ENCODE data around the gene TRPM6.
"Not testable (repeated sequence)": the region's sequence is repeated elsewhere in the genome, so short reads cannot be mapped to it uniquely, and the experiment has no call there.

Gene TRPM6, protein sequence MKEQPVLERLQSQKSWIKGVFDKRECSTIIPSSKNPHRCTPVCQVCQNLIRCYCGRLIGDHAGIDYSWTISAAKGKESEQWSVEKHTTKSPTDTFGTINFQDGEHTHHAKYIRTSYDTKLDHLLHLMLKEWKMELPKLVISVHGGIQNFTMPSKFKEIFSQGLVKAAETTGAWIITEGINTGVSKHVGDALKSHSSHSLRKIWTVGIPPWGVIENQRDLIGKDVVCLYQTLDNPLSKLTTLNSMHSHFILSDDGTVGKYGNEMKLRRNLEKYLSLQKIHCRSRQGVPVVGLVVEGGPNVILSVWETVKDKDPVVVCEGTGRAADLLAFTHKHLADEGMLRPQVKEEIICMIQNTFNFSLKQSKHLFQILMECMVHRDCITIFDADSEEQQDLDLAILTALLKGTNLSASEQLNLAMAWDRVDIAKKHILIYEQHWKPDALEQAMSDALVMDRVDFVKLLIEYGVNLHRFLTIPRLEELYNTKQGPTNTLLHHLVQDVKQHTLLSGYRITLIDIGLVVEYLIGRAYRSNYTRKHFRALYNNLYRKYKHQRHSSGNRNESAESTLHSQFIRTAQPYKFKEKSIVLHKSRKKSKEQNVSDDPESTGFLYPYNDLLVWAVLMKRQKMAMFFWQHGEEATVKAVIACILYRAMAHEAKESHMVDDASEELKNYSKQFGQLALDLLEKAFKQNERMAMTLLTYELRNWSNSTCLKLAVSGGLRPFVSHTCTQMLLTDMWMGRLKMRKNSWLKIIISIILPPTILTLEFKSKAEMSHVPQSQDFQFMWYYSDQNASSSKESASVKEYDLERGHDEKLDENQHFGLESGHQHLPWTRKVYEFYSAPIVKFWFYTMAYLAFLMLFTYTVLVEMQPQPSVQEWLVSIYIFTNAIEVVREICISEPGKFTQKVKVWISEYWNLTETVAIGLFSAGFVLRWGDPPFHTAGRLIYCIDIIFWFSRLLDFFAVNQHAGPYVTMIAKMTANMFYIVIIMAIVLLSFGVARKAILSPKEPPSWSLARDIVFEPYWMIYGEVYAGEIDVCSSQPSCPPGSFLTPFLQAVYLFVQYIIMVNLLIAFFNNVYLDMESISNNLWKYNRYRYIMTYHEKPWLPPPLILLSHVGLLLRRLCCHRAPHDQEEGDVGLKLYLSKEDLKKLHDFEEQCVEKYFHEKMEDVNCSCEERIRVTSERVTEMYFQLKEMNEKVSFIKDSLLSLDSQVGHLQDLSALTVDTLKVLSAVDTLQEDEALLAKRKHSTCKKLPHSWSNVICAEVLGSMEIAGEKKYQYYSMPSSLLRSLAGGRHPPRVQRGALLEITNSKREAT (N-terminal part only)

DNA sequence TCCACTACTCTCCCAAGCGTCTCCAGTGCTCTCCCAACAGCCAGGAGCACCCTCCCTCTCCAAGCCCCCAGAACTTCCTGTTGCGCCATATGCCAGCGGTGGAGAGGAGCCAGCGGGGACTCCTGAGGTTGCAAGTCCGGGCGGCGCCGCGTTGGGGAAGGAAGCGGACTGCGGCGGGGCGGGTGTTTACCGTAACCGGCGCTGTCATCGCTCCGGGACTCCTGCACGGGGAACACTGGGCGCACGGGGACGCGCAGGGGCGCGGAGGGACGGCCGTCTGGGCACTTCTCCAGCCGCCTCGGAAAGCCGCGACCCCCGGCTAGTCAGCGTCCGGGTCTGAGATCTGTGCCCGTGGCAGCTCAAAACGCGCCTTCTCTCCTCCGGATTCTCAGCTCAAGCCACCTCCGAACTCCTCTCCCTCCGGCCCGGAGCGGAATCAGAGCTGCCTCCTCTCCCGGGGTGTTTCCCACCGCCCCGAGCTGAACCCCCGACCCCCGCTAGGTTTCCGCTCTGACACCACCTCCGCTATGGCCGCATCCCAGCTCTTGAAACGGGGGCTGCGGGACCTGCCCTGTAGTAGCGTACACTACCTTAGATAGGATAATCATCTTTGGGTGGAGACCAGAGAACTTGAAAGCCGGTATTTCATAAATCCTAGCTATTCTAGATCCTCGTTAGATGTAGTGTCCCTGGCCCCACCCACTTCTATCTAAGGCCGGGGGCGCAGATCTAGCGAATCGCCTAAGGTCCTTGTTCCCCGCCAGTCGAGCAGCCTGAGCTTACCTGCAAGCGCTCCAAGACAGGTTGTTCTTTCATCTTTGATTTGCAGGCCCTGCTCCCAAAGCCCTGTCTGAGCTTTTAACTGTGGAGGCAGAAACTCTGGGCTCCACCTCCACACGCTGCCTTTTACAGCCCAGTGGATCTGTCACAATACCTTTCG lies at the start of gene TRPM6:
TSS of gene TRPM6 (minus strand) at position 881 of the 940 bp plus-strand sequence. CDS start at position 816, 65 bp downstream.
- no peak for DNase-seq

DNA sequence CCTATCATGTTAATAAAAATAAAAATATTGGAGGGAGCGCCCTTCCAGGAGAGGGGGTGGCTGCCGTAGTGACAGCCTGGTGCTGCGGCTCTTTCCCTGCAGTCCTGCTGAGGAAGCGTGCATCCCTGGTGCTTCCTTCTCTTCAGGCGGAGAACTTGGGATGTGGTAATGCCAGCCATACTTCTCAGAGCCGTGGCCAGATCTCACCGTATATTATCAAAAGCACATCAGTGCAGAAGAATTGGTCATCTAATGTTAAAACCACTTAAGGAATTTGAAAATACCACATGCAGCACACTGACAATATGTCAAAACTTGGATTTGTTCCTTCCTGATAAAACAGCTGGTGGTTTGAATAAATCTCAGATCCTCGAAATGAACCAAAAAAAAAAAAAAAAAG lies 47.3 kb upstream of the TRPM6 start:
- DNase-seq = no peak

DNA sequence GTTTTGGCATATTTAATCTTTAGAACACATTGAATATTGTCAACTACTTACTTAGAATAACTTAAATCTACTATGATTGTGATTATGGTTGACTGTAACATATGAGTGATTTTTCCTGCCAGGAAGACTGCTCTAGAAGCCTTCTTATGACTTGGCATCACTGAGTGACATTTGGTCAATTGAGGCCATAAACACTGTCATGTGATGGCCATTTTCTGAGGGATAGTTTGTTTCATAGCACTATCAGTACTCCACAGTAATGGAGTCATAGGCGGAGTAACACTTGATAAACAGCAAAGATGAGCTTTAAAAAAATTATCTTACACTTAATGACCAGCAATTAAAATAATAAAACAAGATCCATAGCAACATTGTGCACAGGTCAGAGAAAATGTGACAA lies 34.0 kb upstream of the TRPM6 start:
- DNase-seq = no peak

DNA sequence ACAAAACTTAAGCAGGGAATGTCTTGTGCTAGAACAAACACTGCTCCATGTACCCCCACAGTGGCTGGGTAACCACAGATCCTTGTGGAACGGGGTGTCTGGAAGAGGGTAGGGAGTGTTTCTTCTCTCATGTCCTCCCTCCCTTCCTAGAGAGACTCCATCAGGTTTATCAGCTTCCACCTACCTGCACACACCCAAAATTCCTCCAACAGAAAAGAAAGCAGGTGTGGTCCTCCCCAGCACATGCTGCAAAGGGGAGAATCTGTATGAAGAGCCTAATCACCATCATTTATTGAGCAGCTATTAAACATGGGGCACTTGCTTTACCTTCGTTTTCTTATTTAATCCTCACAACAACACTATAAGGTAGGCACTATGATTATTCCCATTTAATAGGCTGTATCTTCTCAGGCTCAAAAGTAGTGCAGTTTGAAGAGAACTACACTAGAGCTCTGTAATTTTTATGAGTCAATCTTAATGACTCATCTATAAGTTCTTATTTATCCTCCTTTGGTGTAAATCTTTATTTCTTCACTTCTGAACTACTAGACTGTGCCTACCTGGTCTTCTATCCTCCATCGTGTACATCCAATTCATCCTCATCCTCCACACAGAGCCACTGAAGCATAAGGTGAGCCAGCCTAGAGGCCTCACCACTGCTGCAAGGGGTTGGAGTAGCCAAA lies 33.4 kb upstream of the TRPM6 start:
- DNase-seq = no peak

DNA sequence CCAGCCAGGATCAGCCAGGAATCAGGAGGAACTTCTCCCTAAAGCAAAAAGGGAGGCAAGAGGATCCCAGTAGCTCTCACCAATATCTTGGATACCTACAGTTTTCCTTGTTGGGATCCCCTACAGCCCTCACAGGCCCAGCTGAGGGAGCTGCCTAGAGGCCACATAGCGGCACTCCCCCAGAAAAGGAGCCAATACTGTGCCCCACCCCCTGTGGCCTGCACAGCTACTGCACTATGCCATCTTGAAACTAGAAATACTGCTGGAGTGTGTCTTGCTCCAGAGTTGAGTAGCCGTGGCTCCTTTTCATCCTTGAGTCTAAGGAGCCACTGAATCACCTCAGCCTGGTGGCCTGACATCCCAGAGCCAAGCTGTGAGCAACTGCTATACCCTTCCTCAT lies 22.3 kb upstream of the TRPM6 start:
- no peak for DNase-seq

DNA sequence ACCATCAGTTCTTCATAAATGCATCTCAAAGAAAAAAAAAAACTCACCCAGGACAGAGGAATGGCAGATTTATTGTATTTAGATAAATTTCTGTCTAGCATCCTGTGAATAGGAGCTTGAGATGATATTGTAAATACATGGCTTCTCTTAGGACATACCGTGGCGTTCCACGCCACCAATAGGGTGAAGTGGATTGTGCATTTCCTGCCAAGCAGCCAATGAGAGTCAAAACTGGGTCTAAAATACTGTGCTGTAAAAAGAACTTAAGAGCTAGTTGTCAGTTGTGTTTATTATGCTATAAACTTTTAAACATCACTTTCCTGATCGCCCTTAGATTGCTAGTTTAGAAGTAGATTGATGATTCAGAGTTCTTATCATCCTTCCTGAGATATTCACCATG lies 20.9 kb upstream of the TRPM6 start:
- no peak for DNase-seq

DNA sequence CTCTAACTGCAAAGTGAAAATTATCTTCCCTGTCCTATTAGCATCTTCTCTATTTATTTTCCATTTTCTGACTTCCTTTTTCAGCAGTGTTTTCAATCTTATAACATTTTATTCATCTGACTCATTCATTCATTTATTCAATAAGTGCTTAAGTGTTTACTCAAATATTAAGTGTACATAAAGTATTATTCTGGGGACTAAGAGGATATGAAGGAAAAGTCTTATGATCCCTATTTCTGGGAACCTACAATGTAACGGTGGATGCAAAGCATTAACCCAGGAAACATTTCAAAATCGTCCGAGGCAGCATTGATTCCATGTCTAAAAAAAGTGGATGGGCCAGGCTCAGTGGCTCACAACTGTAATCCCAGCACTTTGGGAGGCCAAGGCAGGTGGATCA lies 19.4 kb upstream of the TRPM6 start:
- DNase-seq = no peak

DNA sequence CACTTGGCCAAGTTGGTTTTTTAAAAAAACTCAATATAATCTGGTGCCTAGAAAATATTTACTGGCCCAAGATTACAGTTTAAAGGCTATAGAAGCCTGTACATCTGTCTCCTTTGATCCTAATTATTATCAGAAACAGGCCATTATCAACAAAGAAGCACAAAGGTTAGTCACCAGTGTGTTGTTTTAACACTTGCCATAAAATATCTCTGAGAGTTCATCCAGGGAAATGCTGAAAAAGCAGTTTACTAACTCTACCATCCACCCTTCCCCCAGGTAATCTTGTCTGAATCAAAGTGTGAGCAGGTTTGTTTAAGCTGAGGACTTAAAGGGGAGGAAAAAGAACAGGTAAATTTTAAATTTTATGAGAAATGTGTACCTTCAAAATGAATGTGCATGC lies 13.3 kb upstream of the TRPM6 start:
- no peak for DNase-seq

DNA sequence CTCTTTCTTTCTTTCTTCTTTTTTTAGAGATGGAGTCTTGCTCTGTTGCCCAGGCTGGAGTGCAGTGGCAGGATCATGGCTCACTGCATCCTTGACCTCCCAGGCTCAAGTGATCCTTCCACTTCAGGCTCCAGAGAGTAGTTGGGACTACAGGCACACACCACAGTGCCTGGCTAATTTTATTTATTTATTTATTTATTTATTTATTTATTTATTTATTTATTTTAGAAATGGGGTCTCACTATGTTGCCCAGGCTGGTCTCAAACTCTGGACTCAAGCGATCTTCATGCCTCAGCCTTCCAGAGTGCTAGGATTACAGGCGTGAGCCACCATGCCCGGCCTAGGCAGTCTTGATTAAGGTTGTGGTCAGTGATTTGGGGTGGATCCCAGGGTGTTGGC lies 728 bp upstream of the TRPM6 start:
- DNase-seq = not testable (repeated sequence)

DNA sequence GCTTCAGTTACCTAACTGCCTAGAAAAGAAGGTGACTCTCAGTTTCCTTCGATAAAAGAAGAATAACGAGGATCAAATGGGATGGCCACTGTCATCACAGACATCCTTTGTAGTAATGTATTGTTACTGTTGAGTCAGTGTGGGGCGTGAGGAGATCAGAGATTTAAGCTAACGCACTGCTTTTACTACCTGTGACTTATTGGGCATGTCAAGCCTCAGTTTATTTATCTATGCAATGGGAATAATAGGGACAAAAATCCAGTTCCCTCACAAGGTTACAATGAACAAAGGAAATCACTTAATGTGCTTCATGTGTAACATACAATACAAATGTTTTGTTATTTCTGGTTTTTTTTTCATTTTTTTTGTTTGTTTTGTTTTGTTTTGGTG lies 255 bp upstream of the TRPM6 start:
- no peak for DNase-seq

DNA sequence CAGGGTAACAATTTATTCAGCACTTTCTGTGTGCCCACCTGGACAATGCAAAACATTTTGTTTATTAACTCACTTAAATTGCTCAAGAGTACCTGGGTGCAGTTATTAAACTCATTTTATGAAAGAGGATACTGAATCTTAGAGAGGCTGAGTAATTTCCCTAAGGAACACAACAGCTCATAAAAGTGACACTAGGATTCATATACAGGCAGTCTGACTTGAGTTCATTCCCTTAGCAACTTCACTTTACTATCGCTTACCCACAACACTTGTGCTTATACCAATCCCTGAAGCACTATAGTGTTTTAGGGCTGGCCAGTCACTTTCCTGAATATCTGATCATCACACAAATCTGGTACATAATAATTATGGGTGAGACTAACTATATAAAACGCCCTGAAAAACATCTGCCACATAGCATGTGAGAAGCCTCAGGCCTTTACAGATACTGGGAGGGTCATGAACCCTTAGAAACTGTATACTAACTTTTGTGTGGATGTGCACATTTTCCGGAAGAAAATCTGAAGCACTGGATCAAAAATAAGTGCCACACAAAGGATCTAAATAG lies 11.3 kb downstream of the TRPM6 start:
- DNase-seq = no peak

DNA sequence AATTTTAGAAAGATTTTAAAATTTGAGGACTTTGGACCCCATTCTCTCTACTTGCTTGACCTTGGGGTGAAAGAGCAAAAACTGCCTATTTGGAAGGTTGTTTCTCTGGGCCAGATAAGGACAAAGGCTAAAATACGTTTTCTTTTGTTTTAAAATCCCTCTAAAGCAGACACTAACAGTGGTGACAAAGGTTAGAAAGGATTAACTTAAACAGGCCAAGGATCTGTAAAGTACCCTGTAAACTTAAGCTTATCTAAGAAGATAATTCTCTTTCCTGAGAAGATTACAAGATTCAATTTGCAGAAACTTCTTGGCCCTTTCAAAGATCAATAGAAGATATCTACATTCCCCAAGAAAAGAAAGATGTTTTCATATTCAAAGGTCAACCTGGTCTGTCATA lies 12.1 kb downstream of the TRPM6 start:
- no peak for DNase-seq

DNA sequence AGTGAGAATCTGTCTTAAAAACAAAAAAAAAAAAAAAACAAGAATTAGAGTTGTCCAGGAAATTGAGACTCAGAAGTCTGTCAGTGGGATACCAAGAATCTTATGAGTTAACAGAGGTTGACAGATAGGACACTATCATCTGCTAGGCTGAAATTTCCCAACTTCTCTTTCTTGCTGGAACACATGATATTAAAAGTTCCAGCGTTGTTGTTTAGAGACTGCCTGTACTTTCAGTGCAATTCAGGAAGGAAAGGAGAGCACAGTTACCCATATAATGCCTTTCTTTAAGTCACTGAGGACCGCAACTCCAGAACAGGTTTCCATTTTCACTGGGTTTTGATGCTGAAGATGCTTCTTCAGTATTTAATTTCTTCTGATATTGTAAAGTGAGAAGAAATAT lies 13.5 kb downstream of the TRPM6 start:
- no peak for DNase-seq

DNA sequence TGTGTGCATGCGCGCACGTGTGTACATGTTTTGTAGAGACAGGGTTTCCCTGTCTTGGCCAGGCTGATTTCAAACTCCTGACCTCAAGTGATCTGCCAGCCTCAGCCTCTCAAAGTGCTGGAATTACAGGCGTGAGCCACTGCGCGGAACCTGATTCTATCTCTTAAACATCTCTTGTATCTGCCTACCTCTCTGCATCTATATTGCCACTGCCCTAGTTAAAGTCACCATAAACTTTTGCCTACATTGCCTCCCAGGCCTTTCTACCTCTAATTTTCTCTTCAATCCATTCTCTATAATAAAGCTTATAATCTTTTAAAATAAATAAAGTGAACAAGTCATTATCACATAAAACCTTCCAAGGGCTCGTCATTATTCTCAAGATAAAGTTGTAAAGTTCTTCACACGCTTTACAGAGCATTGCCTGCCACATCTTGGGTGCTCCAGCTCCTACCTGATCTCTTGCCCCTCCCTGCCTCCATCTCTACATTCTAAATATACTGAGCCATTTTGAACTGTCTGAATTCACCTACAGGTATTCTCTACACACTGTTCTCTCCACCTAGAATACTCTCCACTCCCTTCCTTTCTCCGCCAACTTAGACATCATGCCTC lies 15.0 kb downstream of the TRPM6 start:
- DNase-seq = no peak

DNA sequence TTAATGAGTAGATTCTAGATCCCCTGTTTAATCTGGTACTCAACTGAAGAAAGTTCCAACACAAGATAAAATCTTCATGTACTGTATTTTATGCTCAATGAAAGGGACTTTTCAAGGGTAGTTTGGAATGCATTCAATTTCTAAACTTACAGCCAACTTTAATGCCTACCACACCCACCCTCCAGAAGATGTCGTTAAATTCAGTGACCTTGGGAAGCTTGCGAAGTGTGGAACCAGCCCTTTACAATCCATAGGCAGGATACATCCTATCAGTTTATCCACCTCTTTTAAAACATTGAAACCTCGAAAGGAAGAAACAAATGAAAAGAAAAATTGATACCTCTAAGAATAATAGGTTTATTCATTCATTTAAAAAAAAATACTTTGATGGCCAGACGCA lies 20.2 kb downstream of the TRPM6 start:
- DNase-seq = no peak

DNA sequence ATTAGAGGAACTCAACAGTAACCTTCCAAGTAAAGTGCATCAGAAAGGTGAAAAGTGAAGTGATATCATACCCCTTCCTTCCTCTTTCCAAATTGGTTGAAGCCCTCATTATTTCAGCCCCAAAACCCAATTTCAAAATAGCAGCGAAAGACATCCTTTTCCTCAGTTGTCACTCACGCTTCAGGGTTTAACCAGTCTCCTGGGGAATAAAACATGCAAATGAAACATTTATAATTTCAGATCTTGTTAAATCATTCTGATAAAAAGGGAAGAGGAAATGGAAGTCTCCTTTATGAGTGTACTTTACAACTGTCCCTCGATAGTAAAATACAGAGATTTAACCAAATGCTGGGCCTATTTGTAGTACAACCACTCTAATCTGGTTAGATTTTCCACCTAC lies 22.5 kb downstream of the TRPM6 start:
- DNase-seq = no peak

DNA sequence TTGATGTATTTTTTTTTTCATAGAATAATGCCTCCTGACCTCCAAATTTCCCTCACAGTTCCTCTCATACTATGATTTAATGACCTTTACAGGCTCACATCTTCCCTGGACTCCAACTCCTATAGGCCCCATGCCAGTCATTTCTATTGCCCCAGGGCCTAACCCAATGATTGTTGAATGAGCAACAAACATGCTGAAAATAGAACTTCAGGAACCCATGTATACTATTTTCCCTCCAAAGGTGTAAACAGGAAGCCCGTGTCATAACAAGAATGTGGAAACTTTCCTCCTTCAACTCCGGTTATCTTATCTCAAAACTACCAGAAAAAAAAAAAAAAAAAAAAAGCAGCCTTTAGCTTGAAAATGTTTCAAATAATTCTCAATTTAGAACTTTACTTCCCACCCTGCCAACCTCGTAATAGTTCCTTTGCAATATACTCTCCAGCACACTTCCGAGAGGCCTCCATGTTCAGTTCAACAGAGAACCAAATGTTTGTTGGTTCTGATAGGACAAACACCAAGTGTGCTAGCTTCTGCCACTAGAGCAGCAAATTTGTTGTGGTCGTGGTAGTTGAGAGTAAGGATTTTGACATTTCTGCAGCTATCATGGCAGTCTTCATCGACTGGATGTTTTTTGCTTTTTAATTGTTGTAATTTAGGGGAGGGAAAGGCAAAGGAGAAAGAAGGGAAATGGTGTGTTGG lies 25.8 kb downstream of the TRPM6 start:
- no peak for DNase-seq

DNA sequence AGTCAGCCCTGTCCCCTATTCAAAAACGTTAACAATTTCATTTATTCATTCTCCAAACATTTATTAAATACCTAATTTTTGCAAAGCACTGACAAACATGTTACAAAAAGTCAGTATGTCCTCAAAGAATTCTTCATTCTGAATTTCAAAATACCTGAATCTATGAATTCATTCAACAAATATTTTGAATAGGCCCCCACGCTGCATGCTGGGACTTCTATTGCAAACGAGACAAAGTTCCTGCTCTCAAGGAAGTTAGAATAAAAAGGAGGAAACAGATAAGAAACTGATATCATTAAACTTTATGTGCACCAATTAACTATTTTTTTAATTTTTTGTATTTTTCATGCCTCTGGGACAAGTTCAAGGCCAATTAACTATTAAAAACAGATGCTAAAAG lies 26.6 kb downstream of the TRPM6 start:
- no peak for DNase-seq

DNA sequence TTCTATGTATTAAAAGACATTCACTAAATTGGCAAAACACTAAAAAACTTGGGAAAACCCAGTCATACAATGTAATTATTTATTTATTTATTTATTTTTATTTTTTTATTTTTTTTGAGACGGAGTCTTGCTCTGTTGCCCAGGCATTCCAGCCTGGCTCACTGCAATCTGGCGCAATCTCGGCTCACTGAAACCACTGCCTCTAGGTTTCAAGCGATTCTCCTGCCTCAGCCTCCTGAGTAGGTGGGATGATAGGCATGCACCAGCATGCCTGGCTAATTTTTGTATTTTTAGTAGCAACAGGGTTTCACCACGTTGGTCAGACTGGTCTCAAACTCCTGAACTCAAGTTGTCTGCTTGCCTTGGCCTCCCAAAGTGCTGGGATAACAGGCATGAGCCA lies 27.5 kb downstream of the TRPM6 start:
- not testable (repeated sequence) for DNase-seq

DNA sequence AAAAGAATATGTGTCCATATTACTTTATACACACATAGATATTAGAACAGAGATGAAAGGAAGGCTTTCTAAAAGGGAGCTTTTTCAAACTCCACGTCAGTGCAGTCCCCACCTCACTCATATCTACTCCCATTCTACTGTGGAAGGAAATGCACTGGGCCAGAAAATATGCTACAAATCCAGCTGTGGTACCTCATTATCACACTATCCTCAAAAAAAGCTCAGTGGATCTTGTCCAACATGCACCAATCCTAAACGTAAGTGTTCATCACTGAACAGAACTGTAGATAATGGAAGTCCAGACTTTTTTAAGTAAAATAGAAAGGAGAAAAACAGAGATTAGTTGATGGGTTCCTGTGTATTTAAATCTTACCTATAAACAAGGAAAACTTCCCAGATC lies 27.9 kb downstream of the TRPM6 start:
- DNase-seq = no peak

Measured in NCI-H187 treated with DMSO at 0.1 percent for 48 hours (cell line).